GM12878 (cell line): ENCODE measurements around the gene EEF1AKMT2. TPM values are rescaled to one million over a fixed set of nuclear protein-coding genes. Genes with fewer than 3 reads are reported as not detected.

Experiments
- ATAC-seq: fragments of 200-7000 bp; cut with Tn5 transposase; 3 replicates; pipeline ENCODE4 v1.9.1; 2020; ENCODE audit warnings: mild to moderate bottlenecking, moderate library complexity
- BruUV-seq: library from RNA; stranded (reverse); fragments of 400-500 nt; replicated peaks from 2 replicates; lab custom pipeline; 2021; lab: Mats Ljungman, UMichigan
- CTCF ChIA-PET: fragments of 300-600 bp; sonication (Branson Sonifier 250); formaldehyde crosslinking; extraction: SDS; loops from one replicate; lab custom pipeline; 2021; ENCODE audit warnings: inconsistent platforms; lab: Yijun Ruan, JAX
- POLR2A ChIA-PET: fragments of 350-600 bp; formaldehyde crosslinking; extraction: SDS; loops from one replicate; lab custom pipeline; 2021; ENCODE audit warnings: inconsistent platforms; lab: Charles Lee
- RAD21 ChIA-PET: fragments of 300-600 bp; sonication (Branson Sonifier 250); formaldehyde crosslinking; loops from one replicate; lab custom pipeline; 2023; ENCODE audit warnings: antibody characterized with exemption; ENCODE audit not compliant: unreplicated experiment; lab: Charles Lee
- SMC1A ChIA-PET: fragments of 300-600 bp; sonication (Branson Sonifier 250); formaldehyde crosslinking; loops from one replicate; lab custom pipeline; 2023; ENCODE audit not compliant: unreplicated experiment, uncharacterized antibody; lab: Charles Lee
- DNase-seq: peaks from one replicate; pipeline ENCODE4 v3.0.0-alpha.2; 2011; ENCODE audit warnings: low read depth, low spot score
- FAIRE-seq: peaks from 3 replicates; lab custom pipeline; 2011; peaks lifted over from hg19 to GRCh38; lab: Jason Lieb, UNC
- H2AFZ ChIP-seq: 2 replicates; pipeline ENCODE4 v1.6.0; 2011; ENCODE audit warnings: low read depth, low read length, control low read depth; ENCODE audit not compliant: control insufficient read depth
- H3K27ac ChIP-seq: 2 replicates; pipeline ENCODE4 v1.5.1; 2011; ENCODE audit warnings: control low read depth; ENCODE audit not compliant: control insufficient read depth, insufficient read depth
- H3K27me3 ChIP-seq, 2 experiments: replicated peaks in 1 of 2; 2 replicates each; pipeline versions ENCODE4 v1.6.0 to v1.6.1; 2011; ENCODE audit warnings: low read length in 1 of 2; ENCODE audit not compliant: control insufficient read depth in 2 of 2, insufficient read depth in 2 of 2
- H3K36me3 ChIP-seq, 2 experiments: 2 replicates each; pipeline ENCODE4 v1.5.1; 2011; ENCODE audit warnings: low read length in 1 of 2; ENCODE audit not compliant: control insufficient read depth in 2 of 2, insufficient read depth in 2 of 2
- H3K4me1 ChIP-seq: 2 replicates; pipeline ENCODE4 v1.6.1; 2011; ENCODE audit warnings: mild to moderate bottlenecking, low read length, moderate library complexity, mixed read lengths; ENCODE audit not compliant: control insufficient read depth, insufficient read depth
- H3K4me2 ChIP-seq: 2 replicates; pipeline ENCODE4 v1.6.0; 2011; ENCODE audit warnings: control low read depth; ENCODE audit not compliant: control insufficient read depth, insufficient read depth
- H3K4me3 ChIP-seq: fragments of 200-600 bp; sonication (generic); 2 replicates; pipeline ENCODE4 v1.5.1; 2016
- H3K79me2 ChIP-seq: 2 replicates; pipeline ENCODE4 v1.6.0; 2011; ENCODE audit warnings: low read length; ENCODE audit not compliant: control insufficient read depth, insufficient read depth
- H3K9ac ChIP-seq: 2 replicates; pipeline ENCODE4 v1.8.0; 2011; ENCODE audit warnings: low read length, control low read depth, mixed read lengths; ENCODE audit not compliant: control insufficient read depth, insufficient read depth
- H3K9me3 ChIP-seq: replicated peaks from 3 replicates; pipeline ENCODE4 v1.5.1; 2011; ENCODE audit warnings: mild to moderate bottlenecking, low read length; ENCODE audit not compliant: control insufficient read depth, insufficient read depth
- H4K20me1 ChIP-seq: 2 replicates; pipeline ENCODE4 v1.6.0; 2011; ENCODE audit not compliant: control insufficient read depth, insufficient read depth
- EED ChIP-seq: sonication (generic); IDR thresholded peaks from 2 replicates; pipeline ENCODE4 v1.6.1; 2016; ENCODE audit warnings: antibody characterized with exemption, low read depth
- ETV6 ChIP-seq, 2 experiments: fragments of 450-650 bp in 1 of 2; IDR thresholded peaks in 1 of 2; conservative IDR thresholded peaks in 1 of 2; 2 replicates each; pipeline ENCODE4 v1.6.1; 2014; ENCODE audit warnings: antibody characterized with exemption in 1 of 2, borderline replicate concordance in 1 of 2, low read depth in 1 of 2, mild to moderate bottlenecking in 1 of 2, moderate library complexity in 1 of 2
- JUNB ChIP-seq: IDR thresholded peaks from 2 replicates; pipeline ENCODE4 v1.6.1; 2016; ENCODE audit warnings: antibody characterized with exemption, mild to moderate bottlenecking
- PML ChIP-seq: IDR thresholded peaks from 2 replicates; pipeline ENCODE4 v1.6.1; 2012; ENCODE audit warnings: low read length, inconsistent platforms
- RB1 ChIP-seq: fragments of 450-650 bp; formaldehyde crosslinking; IDR thresholded peaks from 2 replicates; pipeline ENCODE4 v1.6.1; 2017; ENCODE audit warnings: mild to moderate bottlenecking, borderline replicate concordance
- RUNX3 ChIP-seq: IDR thresholded peaks from 2 replicates; pipeline ENCODE4 v1.6.1; 2012; ENCODE audit warnings: low read length, inconsistent platforms
- SPI1 ChIP-seq: IDR thresholded peaks from 2 replicates; pipeline ENCODE4 v1.6.1; 2011; ENCODE audit warnings: low read depth, mild to moderate bottlenecking, low read length, moderate library complexity, borderline replicate concordance; ENCODE audit not compliant: insufficient read depth
- TBL1XR1 ChIP-seq: IDR thresholded peaks from 2 replicates; pipeline ENCODE4 v1.6.1; 2012; ENCODE audit warnings: low read depth, low read length, improper control_type of control experiment
- YBX1 ChIP-seq: fragments of 450-650 bp; IDR thresholded peaks from 2 replicates; pipeline ENCODE4 v1.6.1; 2016; ENCODE audit warnings: antibody characterized with exemption
- ZBTB11 ChIP-seq: fragments of 450-650 bp; formaldehyde crosslinking; IDR thresholded peaks from 2 replicates; pipeline ENCODE4 v1.5.0; 2022; ENCODE audit warnings: mild to moderate bottlenecking, missing genetic modification characterization
- WGBS: methylation state at CpG from one replicate; pipeline ENCODE4 v1.1.6; 2016; ENCODE audit warnings: low lambda C conversion rate; ENCODE audit not compliant: insufficient replicate concordance, insufficient coverage; ENCODE audit errors: missing lambda C conversion rate; 5-methylcytosine and 5-hydroxymethylcytosine counted together
- in situ Hi-C: fragments of 300-500 bp; cut with MboI; formaldehyde crosslinking; loops from 9 replicates; pipeline ENCODE4 v1.14.3; 2018; ENCODE audit warnings: mixed read lengths
- intact Hi-C: fragments of 100-400 bp; cut with micrococcal nuclease; formaldehyde crosslinking; loops from one replicate; pipeline ENCODE4 v1.14.2; 2022; ENCODE audit not compliant: unreplicated experiment
- polyA plus RNA-seq, 11 experiments: library from polyadenylated mRNA; depleted of rRNA in 4 of 11; unstranded in 6 of 11; stranded (reverse) in 5 of 11; fragments of >200 nt; fragmentation: Nextera tagmentation in 4 of 11; fragmentation: Illumina TruSeq in 1 of 11; extraction: Ambion mirVana in 4 of 11; extraction: Trizol in 1 of 11; gene quantifications; 1 replicate in 1 of 11; 2 replicates in 10 of 11; pipeline versions ENCODE4 v1.2.1 to v1.2.3, GENCODE V29; 2011 to 2016; ENCODE audit warnings: inconsistent platforms in 2 of 11, missing spikeins in 2 of 11, low read depth in 1 of 11
- total RNA-seq, 4 experiments: library from RNA; depleted of rRNA in 3 of 4; stranded (reverse); fragments of >200 nt in 3 of 4; fragmentation: Illumina TruSeq in 1 of 4; extraction: Trizol in 1 of 4; gene quantifications; 2 replicates each; pipeline versions ENCODE4 v1.2.1 to v1.2.3, GENCODE V29; 2013 to 2021
- TF ChIP-seq, protein P1 (sequence below): fragments of 450-650 bp; IDR thresholded peaks from 2 replicates; pipeline ENCODE4 v1.6.1; 2016; ENCODE audit warnings: mild to moderate bottlenecking

Gene EEF1AKMT2
- total and polyA plus RNA-seq, 10 of the 15 experiments (the other 5 are each of a cell fraction or from before 2014, with no cell fraction given) = 9.1 to 29.3 (median 23.6) TPM

GRCh38 chr10:124737708-124738107 lies 54.0 kb downstream of the EEF1AKMT2 start:
- ChIA-PET SMC1A (interaction anchor here (2.2 to 8.0 kb wide), 2 partner anchors 14 to 50 kb away, joined by 7 to 351 read pairs; no protein-coding TSS in a partner anchor), CTCF (interaction anchor here (1.4 kb wide), 1 partner anchor 15 kb away, joined by 3 read pairs; no protein-coding TSS in a partner anchor), POLR2A (interaction anchor here (0.6 to 1.4 kb wide), 5 partner anchors 13 to 167 kb away, joined by 3 to 6 read pairs (median 4); no protein-coding TSS in a partner anchor)
- no peak for ATAC-seq
- in situ Hi-C loops = no loop called here
- Histone ChIP-seq H3K79me2 (peaks cover 48% of the 10 kb centered on the region), H3K4me2 (0 out of 2 replicates have a peak overlapping the region, but pooled peaks have one; percentile 5), H4K20me1 (no peaks in the 10 kb centered on the region; the same call in 1 of the 2 replicates)
- peak; percentile 28; the same call in 1 of the 2 replicates for TF ChIP-seq RUNX3
- TF ChIP-seq RB1 = no peak
- TF ChIP-seq, all 136 proteins: peak for 1
- Histone ChIP-seq H3K9me3 (no peaks in the 10 kb centered on the region), H3K27ac (no peak overlapping the region), H3K36me3 (peaks cover 0 to 1% of the 10 kb centered on the region in 2 experiments; a peak in 1 of 4 replicates), H3K9ac (no peak overlapping the region), H3K27me3 (no peaks in the 10 kb centered on the region), H3K4me3 (no peak overlapping the region), H2AFZ (no peak overlapping the region), H3K4me1 (peaks cover 71% of the 10 kb centered on the region)
- intact Hi-C loops = no loop called here
- FAIRE-seq (no peak), DNase-seq (no peak)
- RAD21 ChIA-PET = interaction anchor here (2.0 to 8.2 kb wide), 2 partner anchors 17 to 49 kb away, joined by 9 to 360 read pairs; no protein-coding TSS in a partner anchor
- WGBS = 0% methylated on average over 2 of the region's 2 CpGs
- BruUV-seq = no TSS peak

DNA sequence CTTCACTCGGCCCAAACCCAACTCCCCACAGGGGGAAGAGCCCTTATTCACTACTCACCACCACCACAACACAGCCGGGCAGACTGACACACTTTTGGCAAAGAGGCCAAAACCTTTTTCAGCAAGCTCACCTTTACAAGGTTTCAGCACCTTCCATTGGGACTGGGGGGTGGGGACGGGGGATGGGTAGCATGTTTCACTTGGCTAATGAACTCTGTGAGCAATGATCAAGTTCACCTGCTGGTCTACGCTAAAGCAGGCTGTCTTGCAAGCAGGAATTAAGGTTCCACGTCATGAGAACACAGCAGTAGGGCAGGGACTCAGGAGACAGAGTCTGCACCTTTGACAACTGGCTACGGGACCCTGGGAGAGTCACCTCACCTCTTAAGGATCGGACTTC lies 54.5 kb downstream of the EEF1AKMT2 start:
- no peak overlapping the region for H3K4me3 ChIP-seq
- H3K36me3 ChIP-seq = peaks cover 0 to 1% of the 10 kb centered on the region in 2 experiments; a peak in 1 of 4 replicates
- CTCF ChIA-PET = interaction anchor here (1.4 kb wide), 1 partner anchor 14 kb away, joined by 3 read pairs; no protein-coding TSS in a partner anchor

More for the DNA sequence above, 54.5 kb downstream of the EEF1AKMT2 start:
- Histone ChIP-seq H3K27ac (no peak overlapping the region), H3K79me2 (peaks cover 46% of the 10 kb centered on the region), H3K4me1 (peaks cover 74% of the 10 kb centered on the region), H4K20me1 (no peaks in the 10 kb centered on the region; the same call in 1 of the 2 replicates), H3K4me2 (no peak overlapping the region), H3K27me3 (no peaks in the 10 kb centered on the region), H3K9me3 (no peaks in the 10 kb centered on the region), H2AFZ (no peak overlapping the region), H3K9ac (no peak overlapping the region)
- intact Hi-C loops (no loop called here), in situ Hi-C loops (no loop called here)
- RAD21 ChIA-PET = interaction anchor here (2.0 to 8.2 kb wide), 2 partner anchors 17 to 48 kb away, joined by 9 to 360 read pairs; no protein-coding TSS in a partner anchor
- 64% methylated on average over 7 of the region's 7 CpGs for WGBS
- DNase-seq (no peak), FAIRE-seq (no peak), ATAC-seq (no peak)
- SMC1A ChIA-PET = interaction anchor here (2.2 to 8.0 kb wide), 2 partner anchors 13 to 50 kb away, joined by 7 to 351 read pairs; no protein-coding TSS in a partner anchor
- TF ChIP-seq TBL1XR1 (no peak), JUNB (no peak), ETV6 (conservative IDR thresholded peaks at IDR 0.05 in 1 of 2, IDR thresholded peaks at IDR 0.05 in 1 of 2; ENCODE audit: borderline replicate concordance in 1 of 2, low read depth in 1 of 2) (no peak), EED (no peak), SPI1 (no peak), ZBTB11 (no peak), PML (no peak), YBX1 (no peak)
- TF ChIP-seq, protein P1, sequence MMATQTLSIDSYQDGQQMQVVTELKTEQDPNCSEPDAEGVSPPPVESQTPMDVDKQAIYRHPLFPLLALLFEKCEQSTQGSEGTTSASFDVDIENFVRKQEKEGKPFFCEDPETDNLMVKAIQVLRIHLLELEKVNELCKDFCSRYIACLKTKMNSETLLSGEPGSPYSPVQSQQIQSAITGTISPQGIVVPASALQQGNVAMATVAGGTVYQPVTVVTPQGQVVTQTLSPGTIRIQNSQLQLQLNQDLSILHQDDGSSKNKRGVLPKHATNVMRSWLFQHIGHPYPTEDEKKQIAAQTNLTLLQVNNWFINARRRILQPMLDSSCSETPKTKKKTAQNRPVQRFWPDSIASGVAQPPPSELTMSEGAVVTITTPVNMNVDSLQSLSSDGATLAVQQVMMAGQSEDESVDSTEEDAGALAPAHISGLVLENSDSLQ = no peak
- BruUV-seq = no TSS peak
- POLR2A ChIA-PET = interaction anchor here (0.6 to 1.4 kb wide), 7 partner anchors 13 to 168 kb away, joined by 3 to 6 read pairs (median 3); no protein-coding TSS in a partner anchor
